Measurements from ENCODE around the gene PI4K2A. TPM values are rescaled to one million over a fixed set of nuclear protein-coding genes. Genes with fewer than 3 reads are reported as not detected.

PI4K2A gene
- total and polyA plus RNA-seq, 2 donors (not counting 3 experiments of a cell fraction or from before 2014, with no cell fraction given), result 20.4 to 24.6 TPM

GRCh38 chr10:97629289-97629688 lies 11.2 kb upstream of the PI4K2A start:
- Histone ChIP-seq H3K27me3 (ENCODE audit: control insufficient read depth in 2 of 2, insufficient read depth in 2 of 2, low read length in 2 of 2) (no peaks in the 10 kb centered on the region), H3K36me3 (ENCODE audit: control insufficient read depth in 2 of 2, extremely low read depth in 1 of 2, insufficient read depth in 2 of 2, low read length in 2 of 2) (no peaks in the 10 kb centered on the region), H3K4me3 (replicated peaks in 1 of 3; ENCODE audit: insufficient read depth in 1 of 3, low read depth in 1 of 3, low read length in 3 of 3) (no peak overlapping the region), H3K27ac (ENCODE audit: insufficient read depth, low read depth, low read length) (no peak overlapping the region), H3K79me2 (ENCODE audit: control insufficient read depth, insufficient read depth, low read length) (no peaks in the 10 kb centered on the region), H3K9ac (replicated peaks; ENCODE audit: extremely low read depth, insufficient read depth, low read length) (no peak overlapping the region), H3K4me2 (ENCODE audit: insufficient read depth, low read length) (no peak overlapping the region), H3K9me1 (replicated peaks; ENCODE audit: control insufficient read depth, extremely low read depth, insufficient read depth, low read length) (no peaks in the 10 kb centered on the region), H2AFZ (ENCODE audit: low read depth, low read length) (no peak overlapping the region), H3K9me3 (replicated peaks; ENCODE audit: control insufficient read depth, insufficient read depth, low read length) (no peaks in the 10 kb centered on the region), H3K4me1 (ENCODE audit: control insufficient read depth, extremely low read depth, insufficient read depth, low read length) (peaks cover 3% of the 10 kb centered on the region), H4K20me1 (replicated peaks; ENCODE audit: control insufficient read depth, extremely low read depth, insufficient read depth, low read length) (no peaks in the 10 kb centered on the region)
- DNase-seq (ENCODE audit: low read depth, low spot score), result no peak
- intact Hi-C loops (cut with micrococcal nuclease), result no loop called here
- dilution Hi-C loops (cut with MboI; ENCODE audit: extremely low pct_ligation_motif_present, low sequenced_read_pairs), result no loop called here
- BruUV-seq (replicated peaks), result no TSS peak
- no peak for FAIRE-seq
- no peak for TF ChIP-seq MYC (IDR thresholded peaks at IDR 0.05; ENCODE audit: low read depth, low read length)
- no peak for TF ChIP-seq JUN (IDR thresholded peaks at IDR 0.05; ENCODE audit: borderline replicate concordance, insufficient read depth, insufficient read length, low read depth)
- no peak for TF ChIP-seq POLR2AphosphoS5 (IDR thresholded peaks at IDR 0.05; ENCODE audit: insufficient read depth, low read depth, low read length)
- no peak for TF ChIP-seq EZH2 (IDR thresholded peaks at IDR 0.05; ENCODE audit: borderline replicate concordance, low read depth, low read length, severe bottlenecking)
- no peak for TF ChIP-seq CTCF (IDR thresholded peaks at IDR 0.05; ENCODE audit: extremely low read depth in 1 of 2, insufficient read depth in 1 of 2, low read depth in 1 of 2, low read length in 2 of 2)
- ChIA-PET CTCF (no interaction called here), POLR2A (no interaction called here)

GRCh38 chr10:97631098-97631497 lies 9.4 kb upstream of the PI4K2A start:
- intact Hi-C loops (cut with micrococcal nuclease) (no loop called here), dilution Hi-C loops (cut with MboI; ENCODE audit: extremely low pct_ligation_motif_present, low sequenced_read_pairs) (no loop called here)
- H2AFZ ChIP-seq (ENCODE audit: low read depth, low read length), result no peak overlapping the region
- H3K4me2 ChIP-seq (ENCODE audit: insufficient read depth, low read length), result no peak overlapping the region
- ChIA-PET POLR2A (no interaction called here), CTCF (no interaction called here)
- no peaks in the 10 kb centered on the region for H3K9me1 ChIP-seq (replicated peaks; ENCODE audit: control insufficient read depth, extremely low read depth, insufficient read depth, low read length)
- H3K27ac ChIP-seq (ENCODE audit: insufficient read depth, low read depth, low read length), result no peak overlapping the region
- no peak for TF ChIP-seq CTCF (IDR thresholded peaks at IDR 0.05; ENCODE audit: extremely low read depth in 1 of 2, insufficient read depth in 1 of 2, low read depth in 1 of 2, low read length in 2 of 2)
- TF ChIP-seq EZH2 (IDR thresholded peaks at IDR 0.05; ENCODE audit: borderline replicate concordance, low read depth, low read length, severe bottlenecking), result no peak
- TF ChIP-seq POLR2AphosphoS5 (IDR thresholded peaks at IDR 0.05; ENCODE audit: insufficient read depth, low read depth, low read length), result no peak
- no peak for TF ChIP-seq MYC (IDR thresholded peaks at IDR 0.05; ENCODE audit: low read depth, low read length)
- TF ChIP-seq GATA2 (IDR thresholded peaks at IDR 0.05; ENCODE audit: insufficient read depth, insufficient read length, low read depth, low read length), result no peak
- no peak for TF ChIP-seq JUN (IDR thresholded peaks at IDR 0.05; ENCODE audit: borderline replicate concordance, insufficient read depth, insufficient read length, low read depth)
- no peak for TF ChIP-seq MAX (IDR thresholded peaks at IDR 0.05; ENCODE audit: insufficient read depth, insufficient read length)
- TF ChIP-seq POLR2A (IDR thresholded peaks at IDR 0.05; ENCODE audit: low read depth, low read length), result no peak
- TF ChIP-seq FOS (IDR thresholded peaks at IDR 0.05; ENCODE audit: borderline replicate concordance, insufficient read depth, low read length), result no peak
- DNase-seq (ENCODE audit: low read depth, low spot score) (no peak), FAIRE-seq (no peak)
- BruUV-seq (replicated peaks), result no TSS peak
- no peaks in the 10 kb centered on the region for H3K79me2 ChIP-seq (ENCODE audit: control insufficient read depth, insufficient read depth, low read length)
- H4K20me1 ChIP-seq (replicated peaks; ENCODE audit: control insufficient read depth, extremely low read depth, insufficient read depth, low read length), result no peaks in the 10 kb centered on the region
- no peak overlapping the region for H3K9ac ChIP-seq (replicated peaks; ENCODE audit: extremely low read depth, insufficient read depth, low read length)
- no peaks in the 10 kb centered on the region for H3K36me3 ChIP-seq (ENCODE audit: control insufficient read depth in 2 of 2, extremely low read depth in 1 of 2, insufficient read depth in 2 of 2, low read length in 2 of 2)
- no peaks in the 10 kb centered on the region for H3K9me3 ChIP-seq (replicated peaks; ENCODE audit: control insufficient read depth, insufficient read depth, low read length)
- H3K4me1 ChIP-seq (ENCODE audit: control insufficient read depth, extremely low read depth, insufficient read depth, low read length), result peaks cover 3% of the 10 kb centered on the region
- H3K4me3 ChIP-seq (replicated peaks in 1 of 3; ENCODE audit: insufficient read depth in 1 of 3, low read depth in 1 of 3, low read length in 3 of 3), result no peak overlapping the region
- no peaks in the 10 kb centered on the region for H3K27me3 ChIP-seq (ENCODE audit: control insufficient read depth in 2 of 2, insufficient read depth in 2 of 2, low read length in 2 of 2)

Data from endothelial cell of umbilical vein (primary cell).